ENCODE results near the gene ZNF513. TPM values are rescaled to one million over a fixed set of nuclear protein-coding genes. Genes with fewer than 3 reads are reported as not detected.

The ZNF513 gene
- total RNA-seq, 1 experiment from 2014 or later = 13.8 TPM

- H3K4me1 ChIP-seq = peaks cover 17% of the 10 kb centered on the region; the same call in 1 of the 2 replicates
- H3K4me3 ChIP-seq = no peak overlapping the region
- DNase-seq = no peak
- peaks cover 58% of the 10 kb centered on the region for H3K36me3 ChIP-seq
- H3K27ac ChIP-seq = no peak overlapping the region
- no peaks in the 10 kb centered on the region for H3K9me3 ChIP-seq (replicated peaks)
- H3K27me3 ChIP-seq = no peaks in the 10 kb centered on the region
Observed at GRCh38 chr2:27376151-27376865, 4.2 kb downstream of the ZNF513 start.

GRCh38 chr2:27375513-27376099 lies 4.9 kb downstream of the ZNF513 start:
- no peak for DNase-seq
- no peak overlapping the region for H3K27ac ChIP-seq
- no peaks in the 10 kb centered on the region for H3K27me3 ChIP-seq
- peaks cover 53% of the 10 kb centered on the region for H3K36me3 ChIP-seq
- H3K4me1 ChIP-seq = peaks cover 12% of the 10 kb centered on the region; the same call in 1 of the 2 replicates
- H3K4me3 ChIP-seq = no peak overlapping the region
- H3K9me3 ChIP-seq (replicated peaks) = no peaks in the 10 kb centered on the region

GRCh38 chr2:27373567-27373966 lies 7.0 kb downstream of the ZNF513 start:
- no peaks in the 10 kb centered on the region for H3K9me3 ChIP-seq (replicated peaks)

GRCh38 chr2:27372937-27373336 lies 7.6 kb downstream of the ZNF513 start:
- Histone ChIP-seq H3K4me1 (peaks cover 3% of the 10 kb centered on the region; the same call in 1 of the 2 replicates), H3K27me3 (no peaks in the 10 kb centered on the region), H3K4me3 (no peak overlapping the region), H3K9me3 (replicated peaks) (no peaks in the 10 kb centered on the region), H3K36me3 (peaks cover 50% of the 10 kb centered on the region), H3K27ac (no peak overlapping the region)
- no peak for DNase-seq

More at GRCh38 chr2:27373567-27373966, 7.0 kb downstream of the ZNF513 start:
- H3K27me3 ChIP-seq = no peaks in the 10 kb centered on the region
- no peak overlapping the region for H3K4me3 ChIP-seq
- peaks cover 3% of the 10 kb centered on the region; the same call in 1 of the 2 replicates for H3K4me1 ChIP-seq
- DNase-seq = no peak
- H3K27ac ChIP-seq = no peak overlapping the region
- peaks cover 47% of the 10 kb centered on the region for H3K36me3 ChIP-seq

- peaks cover 49% of the 10 kb centered on the region for H3K36me3 ChIP-seq
- DNase-seq = peak; percentile 68 to 77
- H3K4me3 ChIP-seq = peak overlapping the region; percentile 95
- peaks cover 3% of the 10 kb centered on the region; the same call in 1 of the 2 replicates for H3K4me1 ChIP-seq
- H3K27me3 ChIP-seq = no peaks in the 10 kb centered on the region
- H3K9me3 ChIP-seq (replicated peaks) = no peaks in the 10 kb centered on the region
- H3K27ac ChIP-seq = peak overlapping the region; percentile 90
Observed at GRCh38 chr2:27370816-27371620, 9.5 kb downstream of the ZNF513 start.

GRCh38 chr2:27370026-27370815 lies 10.3 kb downstream of the ZNF513 start, which contains the start of the genes EIF2B4 and SNX17:
Gene EIF2B4, minus strand, starts transcription at chr2:27370338. Its CDS starts 24 bp downstream, at chr2:27370314.
Gene SNX17, plus strand, starts transcription at chr2:27370616. Its CDS starts 128 bp downstream, at chr2:27370744.
- peak; percentile 100 for DNase-seq
- Histone ChIP-seq H3K9me3 (replicated peaks) (no peaks in the 10 kb centered on the region), H3K27me3 (no peaks in the 10 kb centered on the region), H3K4me3 (peak within 1 kb of the TSS; percentile 95), H3K4me1 (peaks cover 3% of the 10 kb centered on the region; the same call in 1 of the 2 replicates), H3K36me3 (peaks cover 48% of the 10 kb centered on the region), H3K27ac (peak within 1 kb of the TSS; percentile 90)

GRCh38 chr2:27369471-27370025 lies 11.0 kb downstream of the ZNF513 start:
- Histone ChIP-seq H3K27me3 (no peaks in the 10 kb centered on the region), H3K9me3 (replicated peaks) (no peaks in the 10 kb centered on the region), H3K27ac (peak overlapping the region; percentile 90), H3K36me3 (peaks cover 48% of the 10 kb centered on the region), H3K4me1 (peaks cover 3% of the 10 kb centered on the region; the same call in 1 of the 2 replicates), H3K4me3 (peak overlapping the region; percentile 95)
- DNase-seq = peak; percentile 74 to 79

GRCh38 chr2:27363933-27364332 lies 16.6 kb downstream of the ZNF513 start:
- no peaks in the 10 kb centered on the region for H3K27me3 ChIP-seq
- H3K9me3 ChIP-seq (replicated peaks) = no peaks in the 10 kb centered on the region
- DNase-seq = no peak
- H3K36me3 ChIP-seq = peaks cover 49% of the 10 kb centered on the region
- no peak overlapping the region for H3K27ac ChIP-seq
- H3K4me1 ChIP-seq = no peaks in the 10 kb centered on the region
- H3K4me3 ChIP-seq = no peak overlapping the region

- Histone ChIP-seq H3K36me3 (peaks cover 41% of the 10 kb centered on the region), H3K4me3 (no peak overlapping the region), H3K27ac (no peak overlapping the region), H3K9me3 (replicated peaks) (no peaks in the 10 kb centered on the region), H3K4me1 (no peaks in the 10 kb centered on the region), H3K27me3 (no peaks in the 10 kb centered on the region)
- no peak for DNase-seq
Observed at GRCh38 chr2:27362678-27363420, 17.7 kb downstream of the ZNF513 start.

- Histone ChIP-seq H3K27me3 (no peaks in the 10 kb centered on the region), H3K36me3 (no peaks in the 10 kb centered on the region), H3K4me1 (peaks cover 6% of the 10 kb centered on the region; the same call in 1 of the 2 replicates), H3K27ac (peak within 1 kb of the TSS; percentile 69), H3K9me3 (replicated peaks) (no peaks in the 10 kb centered on the region), H3K4me3 (peak within 1 kb of the TSS; percentile 78)
- DNase-seq = peak; percentile 98 to 99
Observed at GRCh38 chr2:27356382-27357181, 24.0 kb downstream of the ZNF513 start, which contains the start of gene GTF3C2. Gene GTF3C2, minus strand, starts transcription at chr2:27356764. Its CDS starts 13,210 bp downstream, at chr2:27343554.

GRCh38 chr2:27356056-27356381 lies 24.5 kb downstream of the ZNF513 start:
- Histone ChIP-seq H3K4me1 (peaks cover 6% of the 10 kb centered on the region; the same call in 1 of the 2 replicates), H3K27ac (peak overlapping the region; percentile 69), H3K4me3 (peak overlapping the region; percentile 78), H3K36me3 (no peaks in the 10 kb centered on the region), H3K9me3 (replicated peaks) (no peaks in the 10 kb centered on the region), H3K27me3 (no peaks in the 10 kb centered on the region)
- peak; percentile 74 for DNase-seq

GRCh38 chr2:27354597-27354927 lies 26.0 kb downstream of the ZNF513 start:
- DNase-seq = no peak
- no peak overlapping the region for H3K4me3 ChIP-seq
- H3K27ac ChIP-seq = no peak overlapping the region
- peaks cover 6% of the 10 kb centered on the region; the same call in 1 of the 2 replicates for H3K4me1 ChIP-seq
- no peaks in the 10 kb centered on the region for H3K27me3 ChIP-seq
- peaks cover 7% of the 10 kb centered on the region for H3K36me3 ChIP-seq
- no peaks in the 10 kb centered on the region for H3K9me3 ChIP-seq (replicated peaks)

Measured in SJCRH30 (cell line).